ENCODE measurements around the gene BAHCC1.

GRCh38 chr17:81492202-81492601 lies 96.9 kb downstream of the BAHCC1 start:
- TF ChIP-seq CTCF (conservative IDR thresholded peaks at IDR 0.05; ENCODE audit: low read depth, low read length): no peak
- no peak for TF ChIP-seq POLR2A (IDR thresholded peaks at IDR 0.05; ENCODE audit: low read depth, low read length)
- no peak for TF ChIP-seq RAD21 (IDR thresholded peaks at IDR 0.05; ENCODE audit: low read length)
- TF ChIP-seq, protein P1, sequence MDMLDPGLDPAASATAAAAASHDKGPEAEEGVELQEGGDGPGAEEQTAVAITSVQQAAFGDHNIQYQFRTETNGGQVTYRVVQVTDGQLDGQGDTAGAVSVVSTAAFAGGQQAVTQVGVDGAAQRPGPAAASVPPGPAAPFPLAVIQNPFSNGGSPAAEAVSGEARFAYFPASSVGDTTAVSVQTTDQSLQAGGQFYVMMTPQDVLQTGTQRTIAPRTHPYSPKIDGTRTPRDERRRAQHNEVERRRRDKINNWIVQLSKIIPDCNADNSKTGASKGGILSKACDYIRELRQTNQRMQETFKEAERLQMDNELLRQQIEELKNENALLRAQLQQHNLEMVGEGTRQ (IDR thresholded peaks at IDR 0.05; ENCODE audit: low read depth, low read length): no peak
- no peak for TF ChIP-seq MAFK (IDR thresholded peaks at IDR 0.05; ENCODE audit: low read depth, low read length)
- TF ChIP-seq FOS (IDR thresholded peaks at IDR 0.05; ENCODE audit: low read depth, low read length): no peak
- no peak for TF ChIP-seq SMC3 (IDR thresholded peaks at IDR 0.05; ENCODE audit: low read depth, low read length)
- no peak for TF ChIP-seq CHD1 (IDR thresholded peaks at IDR 0.05; ENCODE audit: low read depth, low read length)
- TF ChIP-seq CEBPB (IDR thresholded peaks at IDR 0.05; ENCODE audit: low read depth, low read length): no peak
- no peak for TF ChIP-seq RFX5 (IDR thresholded peaks at IDR 0.05; ENCODE audit: low read depth, low read length)
- TF ChIP-seq MXI1 (IDR thresholded peaks at IDR 0.05; ENCODE audit: borderline replicate concordance, low read depth, low read length): no peak
- no peak for TF ChIP-seq BHLHE40 (IDR thresholded peaks at IDR 0.05; ENCODE audit: low read depth, low read length)
- no peak for TF ChIP-seq MAZ (IDR thresholded peaks at IDR 0.05; ENCODE audit: borderline replicate concordance, low read depth, low read length)
- no peak for TF ChIP-seq NFE2L2 (IDR thresholded peaks at IDR 0.05; ENCODE audit: low read depth, low read length)
